ENCODE results near the gene RALGPS1. TPM values are rescaled to one million over a fixed set of nuclear protein-coding genes. Genes with fewer than 3 reads are reported as not detected.

RALGPS1 gene
- polyA plus RNA-seq, 3 donors = 0.60 to 4.6 (median 1.3) TPM

DNA sequence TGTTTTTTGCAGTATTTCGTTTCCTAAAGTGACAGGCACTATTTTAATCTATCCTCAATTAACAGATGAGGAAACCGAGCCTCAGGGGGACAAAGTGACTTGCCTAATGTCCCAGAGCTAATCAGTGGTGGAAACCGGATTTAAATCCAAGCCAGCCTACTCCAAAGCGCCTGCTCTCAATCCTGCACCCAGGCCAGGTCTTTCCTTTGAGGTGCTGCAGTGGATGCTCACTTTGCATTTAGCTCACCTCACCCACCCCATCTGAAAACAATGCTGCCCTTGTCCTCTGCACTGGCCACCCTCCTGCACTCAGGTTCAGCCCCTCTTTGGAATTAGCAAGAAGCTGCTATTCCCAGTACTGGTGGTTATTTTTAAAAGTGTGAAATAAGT lies 191.9 kb downstream of the RALGPS1 start:
- Histone ChIP-seq H3K9me3 (replicated peaks in 1 of 2; ENCODE audit: control insufficient read depth in 1 of 2, insufficient read depth in 1 of 2, low read length in 2 of 2) (no peaks in the 10 kb centered on the region), H3K79me2 (ENCODE audit: insufficient read depth, low read length) (no peaks in the 10 kb centered on the region), H3K36me3 (replicated peaks in 1 of 2; ENCODE audit: control insufficient read depth in 1 of 2, insufficient read depth in 2 of 2, low read length in 2 of 2) (no peaks in the 10 kb centered on the region), H4K20me1 (ENCODE audit: insufficient read depth, low read length) (no peaks in the 10 kb centered on the region), H3K4me1 (ENCODE audit: control insufficient read depth in 1 of 2, insufficient read depth in 2 of 2, low read length in 2 of 2) (no peaks in the 10 kb centered on the region), H3K9ac (ENCODE audit: insufficient read depth, low read length, poor library complexity, severe bottlenecking) (no peak overlapping the region), H3K4me2 (replicated peaks; ENCODE audit: extremely low read depth, low read length, poor library complexity, severe bottlenecking) (no peak overlapping the region), H3K4me3 (replicated peaks in 1 of 3; ENCODE audit: low read depth in 2 of 3, low read length in 3 of 3) (no peak overlapping the region), H2AFZ (ENCODE audit: insufficient read depth, low read depth, low read length, poor library complexity, severe bottlenecking) (no peak overlapping the region), H3K27me3 (ENCODE audit: control insufficient read depth in 2 of 2, insufficient read depth in 2 of 2, low read length in 2 of 2) (no peaks in the 10 kb centered on the region), H3K27ac (ENCODE audit: low read depth in 1 of 2, low read length in 2 of 2) (no peak overlapping the region)
- 90% methylated on average over 3 of the region's 4 CpGs for WGBS (ENCODE audit: insufficient coverage)
- no peaks in the 10 kb centered on the region for H3K36me3 Mint-ChIP-seq
- DNase-seq = no peak
- peaks cover 5 to 9% (median 6%) of the 10 kb centered on the region in 3 donors for H3K27me3 Mint-ChIP-seq (ENCODE audit: low read depth in 3 of 3)
- H3K27ac Mint-ChIP-seq = no peak overlapping the region
- intact Hi-C loops (cut with micrococcal nuclease) = no loop called here
- no peaks in the 10 kb centered on the region for H3K9me3 Mint-ChIP-seq
- no peak overlapping the region for H3K4me3 Mint-ChIP-seq
- TF ChIP-seq, protein P1, sequence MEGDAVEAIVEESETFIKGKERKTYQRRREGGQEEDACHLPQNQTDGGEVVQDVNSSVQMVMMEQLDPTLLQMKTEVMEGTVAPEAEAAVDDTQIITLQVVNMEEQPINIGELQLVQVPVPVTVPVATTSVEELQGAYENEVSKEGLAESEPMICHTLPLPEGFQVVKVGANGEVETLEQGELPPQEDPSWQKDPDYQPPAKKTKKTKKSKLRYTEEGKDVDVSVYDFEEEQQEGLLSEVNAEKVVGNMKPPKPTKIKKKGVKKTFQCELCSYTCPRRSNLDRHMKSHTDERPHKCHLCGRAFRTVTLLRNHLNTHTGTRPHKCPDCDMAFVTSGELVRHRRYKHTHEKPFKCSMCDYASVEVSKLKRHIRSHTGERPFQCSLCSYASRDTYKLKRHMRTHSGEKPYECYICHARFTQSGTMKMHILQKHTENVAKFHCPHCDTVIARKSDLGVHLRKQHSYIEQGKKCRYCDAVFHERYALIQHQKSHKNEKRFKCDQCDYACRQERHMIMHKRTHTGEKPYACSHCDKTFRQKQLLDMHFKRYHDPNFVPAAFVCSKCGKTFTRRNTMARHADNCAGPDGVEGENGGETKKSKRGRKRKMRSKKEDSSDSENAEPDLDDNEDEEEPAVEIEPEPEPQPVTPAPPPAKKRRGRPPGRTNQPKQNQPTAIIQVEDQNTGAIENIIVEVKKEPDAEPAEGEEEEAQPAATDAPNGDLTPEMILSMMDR (IDR thresholded peaks at IDR 0.05) = no peak
- peaks cover 7% of the 10 kb centered on the region for H3K4me1 Mint-ChIP-seq

DNA sequence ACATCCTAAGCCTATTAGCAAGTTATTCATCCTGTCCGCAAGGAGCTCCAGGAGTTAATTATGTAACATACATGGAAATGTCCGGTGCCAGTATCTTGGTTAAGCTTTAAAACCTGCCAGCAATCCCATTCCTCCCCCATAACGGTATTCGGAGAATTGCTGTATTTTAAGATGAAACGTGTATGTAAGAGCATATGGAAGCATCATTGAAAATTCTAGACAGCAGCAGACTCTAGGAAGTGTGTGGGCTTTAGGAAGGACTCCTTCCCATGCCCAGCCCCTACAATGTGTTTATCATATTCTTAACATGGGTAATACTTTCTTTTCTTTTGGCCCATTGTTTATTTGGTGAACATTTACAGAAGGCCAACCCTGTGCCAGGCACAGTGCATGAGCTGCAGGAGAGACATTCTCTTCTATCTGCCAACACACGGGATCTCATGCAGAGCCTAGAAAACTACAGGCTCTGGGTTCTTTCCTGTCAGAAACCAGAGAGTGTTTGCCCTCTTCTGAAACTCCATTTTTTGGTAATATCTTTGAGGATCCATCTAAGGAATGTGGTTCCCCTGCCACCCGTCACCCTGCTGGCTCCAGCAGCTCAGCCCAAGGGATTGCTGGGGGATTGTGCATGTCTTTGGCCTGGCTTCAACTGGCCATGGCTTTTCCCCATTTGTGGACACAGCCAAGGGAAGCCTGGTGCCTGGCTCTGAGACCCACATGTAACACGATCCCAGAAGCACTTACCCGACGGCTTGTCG lies 192.8 kb downstream of the RALGPS1 start:
- Histone ChIP-seq H3K9ac (ENCODE audit: insufficient read depth, low read length, poor library complexity, severe bottlenecking) (no peak overlapping the region), H3K27me3 (ENCODE audit: control insufficient read depth in 2 of 2, insufficient read depth in 2 of 2, low read length in 2 of 2) (no peaks in the 10 kb centered on the region), H3K27ac (ENCODE audit: low read depth in 1 of 2, low read length in 2 of 2) (no peak overlapping the region), H3K79me2 (ENCODE audit: insufficient read depth, low read length) (no peaks in the 10 kb centered on the region), H3K4me3 (replicated peaks in 1 of 3; ENCODE audit: low read depth in 2 of 3, low read length in 3 of 3) (no peak overlapping the region), H3K4me2 (replicated peaks; ENCODE audit: extremely low read depth, low read length, poor library complexity, severe bottlenecking) (no peak overlapping the region), H3K36me3 (replicated peaks in 1 of 2; ENCODE audit: control insufficient read depth in 1 of 2, insufficient read depth in 2 of 2, low read length in 2 of 2) (no peaks in the 10 kb centered on the region), H3K4me1 (ENCODE audit: control insufficient read depth in 1 of 2, insufficient read depth in 2 of 2, low read length in 2 of 2) (no peaks in the 10 kb centered on the region), H2AFZ (ENCODE audit: insufficient read depth, low read depth, low read length, poor library complexity, severe bottlenecking) (no peak overlapping the region), H4K20me1 (ENCODE audit: insufficient read depth, low read length) (no peaks in the 10 kb centered on the region), H3K9me3 (replicated peaks in 1 of 2; ENCODE audit: control insufficient read depth in 1 of 2, insufficient read depth in 1 of 2, low read length in 2 of 2) (no peaks in the 10 kb centered on the region)
- intact Hi-C loops (cut with micrococcal nuclease) = no loop called here
- WGBS (ENCODE audit: insufficient coverage) = 98% methylated on average over 5 of the region's 11 CpGs
- H3K27ac Mint-ChIP-seq = no peak overlapping the region
- H3K36me3 Mint-ChIP-seq = no peaks in the 10 kb centered on the region
- H3K4me3 Mint-ChIP-seq = no peak overlapping the region
- peaks cover 7% of the 10 kb centered on the region for H3K4me1 Mint-ChIP-seq
- peaks cover 5 to 8% (median 6%) of the 10 kb centered on the region in 3 donors for H3K27me3 Mint-ChIP-seq (ENCODE audit: low read depth in 3 of 3)
- no peaks in the 10 kb centered on the region for H3K9me3 Mint-ChIP-seq
- DNase-seq = no peak
- TF ChIP-seq, protein P1 (IDR thresholded peaks at IDR 0.05) = no peak

Data from CD14-positive monocyte (primary cell).